Choroid plexus epithelial cell (primary cell): Measurements from ENCODE around the gene UBA1.

Experiments
- DNase-seq: peaks from one replicate; pipeline ENCODE4 v3.0.0-alpha.2; 2010; ENCODE audit warnings: low read depth
- H3K4me3 ChIP-seq: 2 replicates; pipeline ENCODE4 v1.5.1; 2011; ENCODE audit warnings: low read depth, mild to moderate bottlenecking, control low read depth, low read length, moderate library complexity
- TF ChIP-seq, protein P1 (sequence below): conservative IDR thresholded peaks from 2 replicates; pipeline ENCODE4 v1.5.1; 2011; ENCODE audit warnings: low read depth, mild to moderate bottlenecking, control low read depth, inconsistent platforms, low read length, moderate library complexity

The UBA1 gene

DNA sequence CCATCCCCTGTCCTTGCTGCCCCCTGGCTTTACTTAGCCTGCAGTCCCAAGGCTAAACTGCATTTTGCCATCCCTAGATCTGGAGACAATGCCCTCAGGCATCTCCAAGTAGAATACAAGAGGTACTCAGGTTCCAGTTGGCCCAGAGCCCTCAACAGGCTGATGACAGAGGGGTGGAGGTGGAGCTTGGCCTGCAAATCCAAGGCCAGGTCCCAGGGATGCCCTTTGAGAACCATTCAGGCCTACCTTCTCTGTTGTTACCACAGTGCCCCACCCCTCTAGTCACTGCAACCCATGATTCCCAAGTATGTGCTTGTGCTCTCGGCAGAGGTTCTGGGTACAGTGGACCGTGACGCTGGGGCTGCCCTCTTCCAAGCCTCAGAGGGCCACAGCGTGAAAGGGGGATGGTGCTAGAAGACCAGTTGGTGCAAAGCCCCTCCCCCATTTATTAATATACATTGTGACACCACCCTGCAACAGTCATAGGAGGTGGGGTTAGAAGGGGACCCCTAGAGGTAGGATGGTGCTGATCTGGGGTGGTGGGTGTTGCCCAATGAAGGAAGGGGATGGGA is 6.4 kb upstream of the UBA1 start:
- DNase-seq = no peak
- TF ChIP-seq, protein P1, sequence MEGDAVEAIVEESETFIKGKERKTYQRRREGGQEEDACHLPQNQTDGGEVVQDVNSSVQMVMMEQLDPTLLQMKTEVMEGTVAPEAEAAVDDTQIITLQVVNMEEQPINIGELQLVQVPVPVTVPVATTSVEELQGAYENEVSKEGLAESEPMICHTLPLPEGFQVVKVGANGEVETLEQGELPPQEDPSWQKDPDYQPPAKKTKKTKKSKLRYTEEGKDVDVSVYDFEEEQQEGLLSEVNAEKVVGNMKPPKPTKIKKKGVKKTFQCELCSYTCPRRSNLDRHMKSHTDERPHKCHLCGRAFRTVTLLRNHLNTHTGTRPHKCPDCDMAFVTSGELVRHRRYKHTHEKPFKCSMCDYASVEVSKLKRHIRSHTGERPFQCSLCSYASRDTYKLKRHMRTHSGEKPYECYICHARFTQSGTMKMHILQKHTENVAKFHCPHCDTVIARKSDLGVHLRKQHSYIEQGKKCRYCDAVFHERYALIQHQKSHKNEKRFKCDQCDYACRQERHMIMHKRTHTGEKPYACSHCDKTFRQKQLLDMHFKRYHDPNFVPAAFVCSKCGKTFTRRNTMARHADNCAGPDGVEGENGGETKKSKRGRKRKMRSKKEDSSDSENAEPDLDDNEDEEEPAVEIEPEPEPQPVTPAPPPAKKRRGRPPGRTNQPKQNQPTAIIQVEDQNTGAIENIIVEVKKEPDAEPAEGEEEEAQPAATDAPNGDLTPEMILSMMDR = no peak
- no peak overlapping the region for H3K4me3 ChIP-seq

DNA sequence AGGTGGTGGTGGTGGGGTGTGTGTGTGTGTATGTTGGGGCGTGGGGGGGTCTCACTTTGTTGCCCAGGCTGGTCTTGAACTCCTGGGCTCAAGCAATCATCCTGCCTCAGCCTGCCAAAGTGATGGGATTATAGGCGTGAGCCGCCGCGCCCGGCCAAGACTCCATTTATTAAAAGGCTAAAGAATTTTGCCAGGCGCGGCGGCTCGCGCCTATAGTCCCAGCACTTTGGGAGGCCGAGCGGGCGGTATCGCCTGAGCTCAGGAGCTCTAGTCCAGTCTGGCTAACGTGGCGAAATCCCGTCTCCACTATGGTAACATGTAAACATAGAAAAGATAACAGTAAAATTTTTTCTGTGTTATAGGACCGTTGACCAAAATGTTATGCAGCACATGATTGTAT is 3.7 kb upstream of the UBA1 start:
- TF ChIP-seq, protein P1 = no peak
- H3K4me3 ChIP-seq = no peak overlapping the region
- DNase-seq = peak; percentile 11

DNA sequence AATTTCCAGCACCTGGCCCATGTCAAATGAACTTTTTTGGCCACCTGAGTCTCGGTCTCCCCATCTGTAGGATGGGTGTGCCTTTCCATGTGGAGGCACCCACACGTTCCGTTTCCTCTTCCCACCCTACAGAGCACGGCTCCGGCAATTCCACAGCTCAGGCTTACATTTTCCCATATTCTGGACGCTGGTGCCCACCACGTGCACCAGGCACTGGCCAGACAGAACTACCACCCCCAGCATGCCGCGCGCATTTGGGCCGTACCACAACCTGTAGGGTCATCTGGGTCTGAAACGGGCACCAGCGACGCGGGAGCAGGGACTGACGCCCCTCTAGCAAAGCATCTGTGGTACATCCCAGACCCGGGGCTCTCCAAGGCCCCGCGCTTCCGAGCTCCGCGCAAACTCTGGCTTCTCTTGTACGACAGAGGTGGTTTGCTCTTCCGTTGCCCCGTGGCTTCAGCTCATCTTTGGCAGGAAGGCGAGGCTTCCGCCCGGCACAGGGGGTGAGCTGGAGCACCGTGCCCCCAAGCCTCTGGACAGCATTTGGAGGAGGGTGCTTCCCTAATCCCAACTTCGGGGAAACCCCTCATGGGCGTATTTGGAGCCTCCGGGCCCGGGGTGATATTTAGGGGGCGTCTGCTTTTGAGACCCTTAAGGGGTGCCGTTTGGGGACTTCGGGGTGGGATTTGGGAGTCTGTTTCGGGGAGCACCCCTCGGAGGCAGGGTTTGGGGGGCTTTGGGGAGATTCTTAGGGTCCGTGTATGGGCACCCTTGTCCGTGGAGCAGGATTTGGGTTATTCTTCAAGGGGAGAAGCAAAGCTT is 3.0 kb upstream of the UBA1 start:
- TF ChIP-seq, protein P1 = no peak
- H3K4me3 ChIP-seq = peak overlapping the region; percentile 65
- DNase-seq = peak; percentile 95

DNA sequence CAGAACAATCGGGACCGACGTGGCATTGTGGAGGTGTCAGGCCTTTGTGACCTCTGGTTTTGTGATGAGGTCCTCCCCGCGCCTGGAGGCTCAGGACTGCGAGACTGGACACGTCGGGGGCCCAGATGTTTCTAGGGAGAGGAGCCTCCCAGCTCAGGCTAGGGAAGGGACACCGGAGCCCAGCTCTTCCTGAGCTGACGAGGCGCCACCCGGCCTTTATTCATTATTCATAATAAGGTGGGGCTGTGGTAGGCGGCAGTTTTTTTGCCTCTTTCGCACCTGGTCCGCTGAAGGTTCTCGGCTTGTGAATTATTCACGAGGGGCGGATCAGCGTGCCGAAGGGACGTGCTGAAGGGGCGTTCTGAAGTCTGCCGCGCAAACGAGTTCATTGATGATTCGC is 2.3 kb upstream of the UBA1 start:
- peak; percentile 7 for DNase-seq
- H3K4me3 ChIP-seq = peak overlapping the region; percentile 65
- TF ChIP-seq, protein P1 = no peak

DNA sequence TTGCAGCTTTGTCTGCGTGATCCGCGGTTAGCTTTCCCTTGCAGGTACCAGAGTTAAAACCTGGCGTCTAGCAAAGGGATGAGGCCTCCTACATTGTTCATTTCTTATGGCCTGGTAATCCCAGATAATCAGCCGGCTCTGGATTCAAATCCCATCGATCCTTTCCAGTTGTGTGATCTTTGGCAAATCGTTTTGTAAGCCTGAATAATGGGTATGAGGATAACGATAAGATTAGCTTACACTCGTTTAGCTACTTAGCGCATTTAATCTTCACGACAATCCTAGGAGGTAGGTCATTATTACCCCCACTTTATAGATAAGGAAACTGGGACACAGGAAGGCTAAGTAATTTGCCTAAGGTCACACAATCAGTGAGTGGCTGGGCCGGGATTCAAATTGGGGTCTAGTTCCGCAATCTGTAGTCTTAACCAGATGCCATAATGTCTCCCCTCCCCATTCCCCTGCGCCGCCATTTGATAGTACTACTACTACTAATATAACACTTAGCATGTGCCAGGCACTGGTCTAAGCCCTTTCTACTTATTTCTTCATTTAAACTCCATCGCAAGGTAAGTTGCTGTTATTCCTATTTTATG is 1.7 kb upstream of the UBA1 start:
- TF ChIP-seq, protein P1 = no peak
- H3K4me3 ChIP-seq = peak overlapping the region; percentile 65
- no peak for DNase-seq

DNA sequence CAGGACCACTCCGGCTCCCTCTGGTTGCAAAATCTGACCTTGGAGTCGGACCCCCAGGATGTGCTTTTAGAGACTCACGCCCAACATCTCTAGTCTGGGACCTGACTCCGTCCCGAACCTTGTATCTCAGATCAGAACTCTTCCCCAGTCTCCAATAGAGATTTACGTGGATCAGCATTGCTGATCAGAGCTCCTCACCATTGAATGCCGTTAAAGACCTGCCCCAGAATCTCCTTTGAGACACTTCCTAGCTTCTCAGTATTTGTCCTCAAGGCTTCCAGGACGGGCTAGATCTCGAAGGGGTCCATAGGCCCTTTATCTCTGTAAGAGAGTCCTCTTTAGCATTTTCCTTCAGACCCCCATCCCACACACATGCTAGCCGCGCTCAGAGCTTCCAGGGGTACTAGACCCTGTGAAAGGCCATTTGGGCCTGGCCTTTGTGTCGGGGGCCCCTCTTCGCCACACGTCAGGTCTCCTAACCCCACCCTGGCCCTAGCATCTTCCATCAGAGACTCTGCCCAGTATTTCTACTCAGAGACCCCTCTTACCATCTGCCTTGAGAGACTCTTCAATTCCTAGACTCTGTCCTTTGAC is 662 bp downstream of the UBA1 start:
- peak; percentile 13 for DNase-seq
- TF ChIP-seq, protein P1 = no peak
- H3K4me3 ChIP-seq = peak overlapping the region; percentile 82
